WERI-Rb-1 (cell line): ENCODE results near the gene TCF7L1.

Source experiments
- DNase-seq: peaks from one replicate; pipeline ENCODE4 v3.0.0-alpha.2; 2020
- H3K27ac ChIP-seq: fragments of 250-450 bp; sonication (Bioruptor Pico); 2 replicates; pipeline ENCODE4 v1.5.1; 2020; ENCODE audit warnings: mild to moderate bottlenecking, moderate library complexity
- H3K27me3 ChIP-seq: fragments of 250-450 bp; sonication (Bioruptor Pico); 2 replicates; pipeline ENCODE4 v1.5.1; 2021; ENCODE audit warnings: mild to moderate bottlenecking, low read depth, moderate library complexity; ENCODE audit not compliant: insufficient read depth, severe bottlenecking
- H3K36me3 ChIP-seq: fragments of 250-450 bp; sonication (Bioruptor Pico); 2 replicates; pipeline ENCODE4 v1.5.1; 2020; ENCODE audit warnings: mild to moderate bottlenecking, moderate library complexity
- H3K4me3 ChIP-seq: 2 replicates; pipeline ENCODE4 v1.5.1; 2011; ENCODE audit warnings: low read depth, mild to moderate bottlenecking, control low read depth, low read length
- H3K9me3 ChIP-seq: fragments of 250-450 bp; sonication (Bioruptor Pico); 2 replicates; pipeline ENCODE4 v1.5.1; 2021; ENCODE audit warnings: mild to moderate bottlenecking, moderate library complexity; ENCODE audit not compliant: severe bottlenecking
- CTCF ChIP-seq: IDR thresholded peaks from 2 replicates; pipeline ENCODE4 v1.5.1; 2011; ENCODE audit warnings: low read depth, mild to moderate bottlenecking, control low read depth, inconsistent platforms, low read length

Gene TCF7L1

GRCh38 chr2:85159589-85159988 lies 26.4 kb downstream of the TCF7L1 start:
- no peak for TF ChIP-seq CTCF
- H3K4me3 ChIP-seq: no peak overlapping the region

GRCh38 chr2:85160966-85161960 lies 28.1 kb downstream of the TCF7L1 start:
- H3K36me3 ChIP-seq: no peaks in the 10 kb centered on the region
- TF ChIP-seq CTCF: no peak
- H3K9me3 ChIP-seq: no peaks in the 10 kb centered on the region
- DNase-seq: no peak
- H3K4me3 ChIP-seq: no peak overlapping the region
- H3K27me3 ChIP-seq: no peaks in the 10 kb centered on the region
- H3K27ac ChIP-seq: no peak overlapping the region

More at GRCh38 chr2:85159589-85159988, 26.4 kb downstream of the TCF7L1 start:
- no peak for DNase-seq
- no peaks in the 10 kb centered on the region for H3K9me3 ChIP-seq
- H3K27me3 ChIP-seq: no peaks in the 10 kb centered on the region
- H3K36me3 ChIP-seq: no peaks in the 10 kb centered on the region
- H3K27ac ChIP-seq: no peak overlapping the region

- no peaks in the 10 kb centered on the region for H3K27me3 ChIP-seq
- no peaks in the 10 kb centered on the region for H3K9me3 ChIP-seq
- no peak for TF ChIP-seq CTCF
- peak overlapping the region; percentile 50 for H3K4me3 ChIP-seq
- H3K27ac ChIP-seq: peak overlapping the region; percentile 78
- no peaks in the 10 kb centered on the region for H3K36me3 ChIP-seq
- DNase-seq: no peak
Observed at GRCh38 chr2:85162746-85163301, 29.6 kb downstream of the TCF7L1 start.

GRCh38 chr2:85163675-85164074 lies 30.5 kb downstream of the TCF7L1 start:
- DNase-seq: peak; percentile 46
- H3K4me3 ChIP-seq: peak overlapping the region; percentile 50
- no peaks in the 10 kb centered on the region for H3K9me3 ChIP-seq
- no peak for TF ChIP-seq CTCF
- H3K36me3 ChIP-seq: no peaks in the 10 kb centered on the region
- H3K27ac ChIP-seq: peak overlapping the region; percentile 78
- no peaks in the 10 kb centered on the region for H3K27me3 ChIP-seq

- Histone ChIP-seq H3K27ac (peak overlapping the region; percentile 78), H3K9me3 (no peaks in the 10 kb centered on the region), H3K4me3 (peak overlapping the region; percentile 50), H3K27me3 (no peaks in the 10 kb centered on the region), H3K36me3 (no peaks in the 10 kb centered on the region)
- DNase-seq: peak; percentile 42
- TF ChIP-seq CTCF: no peak
Observed at GRCh38 chr2:85164145-85164569, 31.0 kb downstream of the TCF7L1 start.
